HG02763 (cell line): ENCODE data around the gene GIMD1.
"Not testable (repeated sequence)": the region's sequence is repeated elsewhere in the genome, so short reads cannot be mapped to it uniquely, and the experiment has no call there.

Experiments used
- ATAC-seq: cut with Tn5 transposase; IDR thresholded peaks from one replicate; pipeline ENCODE4 v1.9.1; 2021; ENCODE audit warnings: mild to moderate bottlenecking, moderate library complexity; ENCODE audit not compliant: unreplicated experiment

GIMD1 gene

DNA sequence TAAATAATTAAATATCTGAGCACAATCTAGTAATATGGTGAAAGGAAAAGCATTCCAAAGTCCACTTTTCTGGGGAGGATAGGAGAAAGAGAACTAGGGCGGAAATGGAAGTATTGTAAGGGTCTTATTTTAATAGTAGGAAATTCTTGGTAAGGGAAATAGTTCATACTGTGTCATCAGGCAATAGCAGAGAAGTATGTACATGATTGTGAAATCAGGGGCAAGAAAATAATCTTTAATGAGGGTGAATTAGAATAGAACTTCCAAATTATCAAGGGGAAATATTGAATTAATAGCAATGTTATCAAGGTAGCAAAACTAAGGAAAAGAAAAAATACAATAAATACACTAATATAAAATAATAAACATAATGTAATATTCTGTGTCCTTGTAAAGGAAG, 14.8 kb downstream of the GIMD1 start:
- ATAC-seq = no peak

DNA sequence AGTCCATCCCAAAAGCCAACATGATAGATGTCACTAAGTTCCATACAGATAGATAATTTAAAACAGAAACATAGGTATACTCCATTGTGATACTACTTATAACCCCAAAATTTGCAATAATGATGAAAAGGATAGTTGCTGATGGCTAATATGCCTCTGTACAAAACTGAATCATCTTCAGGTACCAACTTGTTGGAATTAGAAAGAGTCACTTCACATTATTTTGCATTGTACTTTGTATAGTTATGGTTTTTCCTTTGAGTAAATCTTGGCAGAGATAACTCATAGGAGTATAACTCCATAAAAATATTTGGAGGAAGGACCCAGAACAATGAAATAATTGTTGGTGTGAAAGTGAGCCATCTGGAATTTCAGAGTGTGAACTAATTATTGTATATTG, 17.6 kb downstream of the GIMD1 start:
- no peak for ATAC-seq

DNA sequence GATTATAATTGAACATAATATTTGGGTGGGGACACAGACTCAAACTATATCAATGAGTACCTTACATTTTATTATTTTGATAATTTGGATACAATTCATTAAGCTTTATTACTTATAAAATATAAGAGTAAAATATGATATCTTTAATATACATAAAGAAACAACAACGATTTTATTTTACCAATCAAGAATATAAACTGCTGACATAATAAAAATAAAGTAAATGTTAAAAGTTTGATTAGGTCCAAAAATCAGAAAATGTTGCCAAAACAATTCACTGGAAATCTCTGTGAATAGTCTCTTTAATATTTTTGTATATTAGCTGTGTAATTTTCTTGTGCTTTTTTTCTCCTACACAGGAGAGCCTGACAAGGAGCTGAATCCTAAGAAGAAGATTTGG, 21.4 kb downstream of the GIMD1 start:
- no peak for ATAC-seq

DNA sequence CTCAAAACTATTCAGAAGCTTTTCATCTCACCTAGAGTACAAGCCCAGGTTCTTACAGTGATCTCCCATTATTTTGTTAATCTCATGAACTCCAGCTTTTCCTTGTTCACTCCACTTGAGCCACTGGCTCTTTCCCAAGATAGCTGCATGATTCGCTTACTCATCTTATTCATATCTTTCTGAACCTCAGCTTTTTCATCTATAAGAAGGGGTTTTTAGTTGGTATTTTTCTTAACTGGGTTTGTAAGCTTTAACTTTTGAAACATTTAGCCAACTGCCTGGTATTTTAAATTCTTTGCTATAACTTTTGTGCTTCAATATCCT, 24.0 kb downstream of the GIMD1 start:
- no peak for ATAC-seq

DNA sequence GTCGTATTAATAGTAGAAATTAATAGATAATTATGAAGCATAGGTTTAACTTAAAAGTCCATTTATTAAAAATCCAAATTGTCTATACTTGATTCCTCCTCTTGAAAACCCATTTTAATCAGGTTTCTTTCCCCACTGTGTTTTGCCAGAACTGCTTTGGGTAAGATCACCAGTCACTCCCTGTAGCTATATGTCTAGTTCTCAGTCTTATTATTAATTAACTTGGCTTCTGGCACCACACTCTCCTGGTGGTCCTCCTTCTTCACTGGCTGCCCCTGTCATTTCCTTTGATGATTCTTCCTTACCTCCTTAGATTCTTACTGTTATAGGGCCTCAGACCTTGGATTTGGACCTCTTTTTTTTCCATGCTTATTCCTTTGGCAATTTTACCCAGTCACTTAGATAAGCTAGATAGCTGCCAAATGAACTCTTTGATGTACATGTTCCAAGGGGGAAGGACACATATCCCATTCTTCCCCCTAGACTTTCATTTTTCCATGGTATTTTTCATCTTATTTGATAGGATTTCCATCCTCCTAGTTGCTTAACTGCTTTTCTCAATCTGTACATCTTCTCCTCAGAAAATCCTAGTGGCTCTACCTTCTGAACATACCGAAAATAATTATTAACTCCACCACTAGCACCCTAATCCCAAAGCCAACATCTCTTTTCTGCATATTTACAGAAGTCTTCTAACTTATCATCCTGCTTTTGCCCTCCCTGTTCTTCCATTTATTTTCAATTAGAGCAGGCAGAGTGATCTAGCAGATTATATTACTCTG, 24.5 kb downstream of the GIMD1 start:
- no peak for ATAC-seq

DNA sequence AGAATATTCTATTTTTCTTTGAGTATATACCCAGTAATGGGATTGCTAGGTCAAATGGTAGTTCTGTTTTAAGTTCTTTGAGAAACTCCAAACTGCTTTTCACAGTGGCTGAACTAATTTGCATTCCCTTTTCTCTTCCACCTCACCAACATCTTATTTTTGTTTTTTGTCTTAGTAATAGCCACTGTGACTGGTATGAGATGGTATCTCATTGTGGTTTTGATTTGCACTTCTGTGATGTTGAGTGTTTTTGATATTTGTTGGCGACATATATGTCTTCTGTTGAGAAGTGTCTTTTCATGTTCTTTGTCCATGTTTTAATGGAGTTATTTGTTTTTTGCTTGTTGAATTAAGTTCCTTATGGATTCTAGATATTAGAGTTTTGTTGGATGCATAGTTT, 27.8 kb downstream of the GIMD1 start:
- no peak for ATAC-seq

DNA sequence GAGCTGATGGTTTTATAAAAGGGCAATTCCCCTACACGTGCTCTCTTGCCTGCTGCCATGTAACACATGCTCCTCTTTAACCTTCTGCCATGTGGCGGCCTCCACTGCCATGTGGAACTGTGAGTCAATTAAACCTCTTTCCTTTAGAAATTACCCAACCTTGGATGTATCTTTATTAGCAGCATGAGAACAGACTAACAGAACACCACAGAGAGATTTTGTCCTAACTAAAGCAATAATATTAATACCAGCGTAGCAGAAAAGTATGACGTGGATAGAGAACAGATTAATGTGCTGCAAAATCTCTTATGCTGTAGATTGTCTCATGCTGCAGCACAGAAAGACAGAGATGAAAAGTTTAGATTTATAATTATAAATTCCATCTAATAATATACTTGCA, 29.1 kb downstream of the GIMD1 start:
- ATAC-seq = no peak

DNA sequence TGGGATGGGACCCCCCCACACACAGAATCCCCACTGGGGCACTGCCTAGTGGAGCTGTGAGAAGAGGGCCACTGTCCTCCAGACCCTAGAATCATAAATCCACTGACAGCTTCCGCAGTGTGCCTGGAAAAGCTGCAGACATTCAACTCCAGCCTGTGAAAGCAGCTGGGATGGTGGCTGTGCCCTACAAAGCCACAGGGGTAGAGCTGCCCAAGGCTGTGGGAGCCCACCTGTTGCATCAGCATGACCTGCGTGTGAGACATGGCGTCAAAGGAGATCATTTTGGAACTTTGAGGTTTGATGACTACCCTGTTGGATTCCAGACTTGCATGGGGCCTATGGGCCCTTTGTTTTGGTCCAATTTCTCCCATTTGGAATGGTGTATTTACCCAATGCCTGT, 29.9 kb downstream of the GIMD1 start:
- no peak for ATAC-seq

DNA sequence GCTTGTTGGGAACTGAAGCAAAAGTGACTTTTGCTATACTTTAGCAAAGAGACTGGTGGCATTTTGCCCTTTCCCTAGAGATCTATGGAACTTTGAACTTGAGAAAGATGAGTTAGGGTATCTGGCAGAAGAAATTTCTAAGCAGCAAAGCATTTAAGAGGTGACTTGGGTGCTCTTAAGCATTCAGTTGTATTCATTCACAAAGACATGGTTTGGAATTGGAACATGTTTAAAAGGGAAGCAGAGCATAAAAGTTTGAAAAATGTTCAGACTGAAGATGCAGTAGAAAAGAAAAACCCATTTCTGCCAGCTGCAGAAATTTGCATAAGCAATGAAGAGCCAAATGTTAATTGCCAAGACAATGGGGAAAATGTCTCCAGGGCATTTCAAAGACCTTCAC, 30.7 kb downstream of the GIMD1 start:
- no peak for ATAC-seq

DNA sequence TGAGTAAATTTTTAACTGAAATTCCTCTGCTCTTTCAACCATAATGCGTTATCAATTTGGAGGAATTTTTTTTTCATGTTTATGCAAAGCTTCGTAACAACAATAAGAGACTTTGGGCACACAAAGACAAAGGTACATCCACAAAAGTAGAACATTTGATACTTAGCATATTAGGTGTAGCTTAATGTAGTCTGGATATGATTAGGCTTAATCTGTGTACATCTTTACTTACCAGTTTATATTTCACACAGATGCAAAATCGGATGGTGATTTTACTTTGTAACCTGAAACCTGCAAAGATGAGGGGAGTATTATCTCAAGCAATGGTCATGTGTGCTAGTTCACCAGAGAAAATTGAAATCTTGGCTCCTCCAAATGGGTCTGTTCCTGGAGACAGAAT, 32.0 kb downstream of the GIMD1 start:
- no peak for ATAC-seq

DNA sequence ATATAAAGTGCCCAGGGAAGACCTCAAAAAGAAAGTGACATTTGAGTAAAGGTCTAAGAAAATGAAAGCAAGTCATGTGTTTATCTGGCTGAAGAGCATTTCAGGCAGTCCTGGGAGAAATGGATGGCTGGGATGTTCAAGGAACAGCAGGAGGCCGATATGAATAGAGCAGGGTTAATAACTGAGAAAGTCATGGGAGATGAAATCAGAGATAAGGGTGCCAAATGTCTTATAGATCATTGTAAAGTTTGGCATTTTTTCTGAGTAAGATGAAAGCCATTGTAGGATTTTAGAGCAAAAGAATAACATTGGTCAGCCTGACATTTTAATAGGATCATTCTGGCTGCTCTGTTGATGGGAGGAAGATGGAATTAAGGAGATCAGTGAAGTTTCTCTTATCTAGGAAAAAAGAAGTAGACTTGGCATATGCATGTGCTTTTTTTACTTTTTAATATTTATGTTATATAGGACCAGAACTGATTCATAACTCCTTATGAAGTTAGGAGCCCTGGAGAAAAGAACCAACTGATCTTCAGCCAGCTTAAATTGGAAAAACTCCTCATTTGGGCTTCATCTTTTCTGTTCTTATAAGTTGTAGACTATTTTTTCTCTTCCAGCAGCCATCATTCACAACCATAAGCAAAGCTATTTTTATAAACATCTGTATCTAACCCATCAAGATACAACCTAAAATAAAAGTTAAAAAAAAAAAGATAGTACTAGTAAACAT, 33.7 kb downstream of the GIMD1 start:
- ATAC-seq = no peak

DNA sequence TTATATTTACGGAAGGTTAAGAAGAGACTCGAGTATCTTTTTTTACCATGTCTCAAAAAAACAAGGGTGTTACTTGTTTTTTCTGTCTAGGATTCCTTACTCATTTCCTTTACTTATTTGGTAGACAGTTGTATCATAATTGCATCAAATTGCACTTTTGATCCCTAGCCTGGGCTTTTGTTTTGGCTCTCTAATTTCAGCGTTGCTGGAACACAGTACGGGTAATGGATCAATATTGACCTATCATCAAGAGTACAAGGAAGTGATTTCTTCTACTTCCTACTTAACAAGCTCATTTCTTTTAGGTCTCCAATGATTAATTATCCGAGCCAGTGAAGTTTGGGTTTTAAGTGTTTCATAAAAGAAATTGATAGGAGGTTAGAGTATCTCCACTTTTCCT, 35.4 kb downstream of the GIMD1 start:
- no peak for ATAC-seq

DNA sequence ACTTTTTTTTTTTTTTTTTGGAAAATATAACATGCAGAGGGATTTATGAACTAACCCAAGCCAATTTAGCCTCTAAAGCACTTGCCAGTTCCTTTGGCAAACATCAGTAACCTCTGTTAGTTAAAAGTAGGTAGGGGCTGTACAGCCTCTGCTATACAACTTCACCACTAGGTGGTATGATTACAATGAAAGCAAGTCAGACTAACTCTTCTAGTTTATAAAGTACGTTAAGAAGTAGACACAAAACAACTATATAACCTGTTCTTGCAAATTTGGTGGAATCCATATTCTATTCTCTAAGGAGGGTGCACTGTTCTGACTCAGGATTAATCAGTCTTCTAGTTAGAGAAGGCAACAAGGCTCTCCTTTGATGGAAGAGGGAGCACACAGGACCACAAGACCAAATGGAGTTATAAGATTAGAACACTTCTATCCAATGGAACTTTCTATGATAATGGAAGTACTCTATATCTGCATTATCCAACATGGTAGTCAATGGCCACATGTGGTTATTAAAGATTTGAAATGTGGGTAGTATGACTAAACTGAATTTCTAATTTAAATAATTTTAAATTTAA, 39.4 kb downstream of the GIMD1 start:
- peak; percentile 76 for ATAC-seq

DNA sequence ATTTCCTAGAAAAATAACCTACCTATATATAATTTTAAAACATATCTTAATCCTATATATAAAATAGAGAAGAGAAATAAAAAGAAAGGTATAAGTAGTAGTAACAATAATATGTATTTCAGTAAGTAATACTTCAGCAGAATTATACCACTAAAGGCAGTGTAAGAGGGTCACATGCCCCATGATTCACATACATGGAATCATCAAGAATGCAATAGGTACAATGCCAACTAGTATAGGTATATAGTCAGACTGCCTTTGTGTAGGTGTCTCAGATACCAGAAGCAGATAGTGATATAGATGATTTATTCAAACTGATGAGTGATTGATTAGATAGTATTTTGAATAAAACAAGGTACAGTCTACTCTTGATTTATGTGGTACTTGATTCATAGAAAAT, 42.8 kb downstream of the GIMD1 start:
- no peak for ATAC-seq

DNA sequence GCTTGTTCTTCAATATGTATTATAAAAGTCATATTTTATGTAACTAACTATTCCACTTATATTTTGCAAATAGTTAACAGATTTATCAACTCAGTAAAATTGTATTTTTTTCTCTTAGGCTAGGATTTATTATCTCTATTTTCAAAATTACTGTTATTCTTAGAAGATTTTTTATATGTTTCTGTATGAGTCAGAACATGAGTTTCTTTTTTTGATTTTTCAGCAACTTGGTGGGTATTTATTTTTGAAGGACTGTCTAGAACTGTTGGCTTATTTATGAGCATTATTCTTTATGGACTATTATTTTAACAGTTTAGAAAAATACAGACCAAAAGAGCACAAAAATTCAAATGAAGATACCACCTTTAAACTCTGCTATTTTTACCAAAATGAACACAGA, 45.5 kb downstream of the GIMD1 start:
- ATAC-seq = no peak

DNA sequence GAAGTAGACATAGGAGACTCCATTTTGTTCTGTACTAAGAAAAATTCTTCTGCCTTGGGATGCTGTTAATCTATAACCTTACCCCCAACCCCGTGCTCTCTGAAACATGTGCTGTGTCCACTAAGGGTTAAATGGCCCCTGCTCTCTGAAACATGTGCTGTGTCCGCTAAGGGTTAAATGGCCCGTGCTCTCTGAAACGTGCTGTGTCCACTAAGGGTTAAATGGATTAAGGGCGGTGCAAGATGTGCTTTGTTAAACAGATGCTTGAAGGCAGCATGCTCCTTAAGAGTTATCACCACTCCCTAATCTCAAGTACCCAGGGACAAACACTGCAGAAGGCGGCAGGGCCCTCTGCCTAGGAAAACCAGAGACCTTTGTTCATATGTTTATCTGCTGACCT, 46.8 kb downstream of the GIMD1 start:
- ATAC-seq = not testable (repeated sequence)

DNA sequence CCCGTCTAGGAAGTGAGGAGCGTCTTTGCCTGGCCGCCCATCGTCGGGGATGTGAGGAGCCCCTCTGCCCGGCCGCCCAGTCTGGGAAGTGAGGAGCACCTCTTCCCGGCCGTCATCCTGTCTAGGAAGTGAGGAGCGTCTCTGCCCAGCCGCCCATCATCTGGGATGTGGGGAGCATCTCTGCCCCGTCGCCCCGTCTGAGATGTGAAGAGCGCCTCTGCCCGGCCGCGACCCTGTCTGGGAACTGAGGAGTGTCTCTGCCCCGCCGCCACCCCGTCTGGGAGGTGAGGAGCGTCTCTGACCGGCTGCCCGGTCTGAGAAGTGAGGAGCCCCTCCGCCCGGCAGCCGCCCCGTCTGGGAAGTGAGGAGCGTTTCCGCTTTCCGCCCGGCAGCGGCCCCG, 47.4 kb downstream of the GIMD1 start:
- ATAC-seq = not testable (repeated sequence)

DNA sequence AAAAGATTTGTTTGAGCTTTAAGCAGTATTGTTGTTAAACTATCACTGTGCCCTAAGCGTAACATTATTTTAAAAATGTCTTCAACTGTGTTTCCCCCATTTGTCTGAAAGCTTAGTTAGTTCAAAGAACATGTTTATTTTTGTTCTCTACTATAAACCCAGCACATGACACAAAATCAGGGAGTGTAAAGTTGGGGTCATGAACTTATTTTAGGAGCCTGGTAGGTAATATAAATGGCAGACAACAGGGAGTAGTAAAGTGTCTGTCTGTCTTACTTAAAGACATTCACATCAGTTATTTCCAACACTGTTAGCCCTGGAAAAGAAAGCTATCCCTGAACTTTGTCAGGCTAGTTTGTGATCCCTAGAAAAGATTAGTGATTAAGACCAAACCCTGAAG, 48.3 kb downstream of the GIMD1 start:
- no peak for ATAC-seq

DNA sequence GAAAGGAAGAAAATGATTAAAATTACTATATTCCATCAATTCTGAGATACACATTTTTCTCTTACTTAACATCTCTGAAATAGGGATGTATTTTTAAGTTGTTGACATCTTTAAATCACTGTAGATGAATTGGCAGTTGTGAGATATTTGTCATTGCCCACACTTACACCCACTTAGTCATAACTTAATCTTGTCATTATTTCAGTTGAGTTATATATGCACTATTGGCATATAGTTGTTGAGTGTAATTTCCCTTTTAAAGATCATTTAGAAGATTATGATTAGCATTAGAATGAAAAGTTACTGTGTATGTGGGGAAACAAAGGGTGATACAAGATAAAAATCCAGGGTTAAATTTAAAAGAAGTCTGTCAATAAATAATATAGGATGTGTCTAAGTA, 50.1 kb downstream of the GIMD1 start:
- ATAC-seq = no peak

DNA sequence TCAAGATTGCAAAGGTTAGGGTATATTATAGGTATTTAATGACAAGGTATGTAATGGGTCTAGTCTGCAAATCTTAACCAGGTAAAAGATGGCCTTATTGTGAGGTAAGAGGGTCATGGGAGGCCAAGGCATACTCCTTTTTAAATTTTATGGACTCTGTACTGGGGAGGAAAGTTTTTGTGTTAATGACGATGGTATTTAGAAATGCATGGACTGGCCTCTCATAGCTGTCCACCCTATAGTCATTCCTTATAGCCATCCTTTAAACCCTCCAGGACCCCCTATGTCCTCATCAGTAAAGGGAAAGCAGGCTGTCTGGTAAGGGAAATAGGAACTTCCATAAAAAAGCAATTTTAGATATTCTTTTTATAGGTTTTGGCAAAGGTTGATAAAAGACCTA, 50.8 kb downstream of the GIMD1 start:
- ATAC-seq = no peak

DNA sequence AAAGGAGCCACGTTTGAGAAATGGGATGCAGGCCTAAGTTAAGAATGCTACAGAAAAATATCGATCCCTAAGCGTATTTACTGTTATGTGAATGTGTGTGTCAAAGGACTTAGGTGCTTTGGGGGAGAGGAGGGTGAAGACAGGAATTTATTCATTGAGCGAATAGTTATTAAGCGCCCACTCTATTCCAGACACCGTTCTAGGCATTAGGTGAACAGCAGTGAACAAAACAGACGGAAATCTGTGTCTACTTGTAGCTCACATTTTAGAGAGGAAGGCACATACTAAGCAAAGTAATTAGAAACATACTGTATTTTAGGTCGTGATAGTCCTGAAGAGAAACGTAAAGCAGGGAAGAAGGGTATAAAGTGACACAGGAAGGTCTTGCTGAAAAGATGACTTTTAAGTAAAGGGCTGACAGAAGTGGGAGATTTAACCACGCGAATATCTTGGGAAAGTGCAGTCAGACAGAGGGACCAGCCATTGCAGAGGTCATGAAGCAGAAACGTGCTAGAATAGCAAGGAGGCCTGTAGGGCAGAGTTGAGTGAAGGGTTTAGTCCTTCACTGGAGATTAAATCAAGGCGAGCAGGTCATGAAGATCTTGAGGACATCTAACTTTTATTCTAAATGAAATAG, 51.7 kb downstream of the GIMD1 start:
- no peak for ATAC-seq
